ENCODE measurements around the gene EGFL7. TPM values are rescaled to one million over a fixed set of nuclear protein-coding genes. Genes with fewer than 3 reads are reported as not detected.

EGFL7 gene
- total RNA-seq, 3 donors from 2014 or later (not counting 1 experiment from before 2014, with no cell fraction given): 0.28 to 0.47 (median 0.29) TPM

- peaks cover 5% of the 10 kb centered on the region in 2 donors for H3K4me1 Mint-ChIP-seq
- H3K27me3 ChIP-seq (ENCODE audit: control insufficient read depth, insufficient read depth, low read length): peaks cover 47% of the 10 kb centered on the region
- H3K4me1 ChIP-seq (ENCODE audit: control insufficient read depth, insufficient read depth, low read length): peaks cover 34% of the 10 kb centered on the region
- DNase-seq (no peak), ATAC-seq (no peak)
- H3K9me3 Mint-ChIP-seq: no peaks in the 10 kb centered on the region
- WGBS (ENCODE audit: insufficient coverage): 11% methylated on average over 10 of the region's 11 CpGs
- peaks cover 21 to 28% of the 10 kb centered on the region in 2 donors for H3K27me3 Mint-ChIP-seq (ENCODE audit: low read depth in 2 of 2)
- H3K9me3 ChIP-seq (ENCODE audit: control insufficient read depth, insufficient read depth, low read length): no peaks in the 10 kb centered on the region
- H3K4me3 ChIP-seq (ENCODE audit: low read length): no peak overlapping the region
- H3K4me3 Mint-ChIP-seq: no peak overlapping the region
- H3K27ac Mint-ChIP-seq: no peak overlapping the region
- no peak overlapping the region for H3K27ac ChIP-seq (ENCODE audit: low read length)
- no peaks in the 10 kb centered on the region for H3K36me3 Mint-ChIP-seq
- no peak for TF ChIP-seq CTCF (IDR thresholded peaks at IDR 0.05)
- H3K36me3 ChIP-seq (ENCODE audit: control insufficient read depth, insufficient read depth, low read length): no peaks in the 10 kb centered on the region
- intact Hi-C loops (cut with micrococcal nuclease): no loop called here
Observed at GRCh38 chr9:136656183-136656738, 6.5 kb upstream of the EGFL7 start.

GRCh38 chr9:136656795-136657611 lies 5.7 kb upstream of the EGFL7 start:
- H3K9me3 Mint-ChIP-seq: no peaks in the 10 kb centered on the region
- no peak overlapping the region for H3K4me3 ChIP-seq (ENCODE audit: low read length)
- WGBS (ENCODE audit: insufficient coverage): 11% methylated on average over 37 of the region's 37 CpGs
- H3K4me3 Mint-ChIP-seq: no peak overlapping the region
- ATAC-seq: no peak
- H3K4me1 ChIP-seq (ENCODE audit: control insufficient read depth, insufficient read depth, low read length): peaks cover 34% of the 10 kb centered on the region
- DNase-seq: no peak
- no peak for TF ChIP-seq CTCF (IDR thresholded peaks at IDR 0.05)
- H3K4me1 Mint-ChIP-seq: peaks cover 5% of the 10 kb centered on the region in 2 donors
- H3K27ac Mint-ChIP-seq: no peak overlapping the region
- H3K27me3 Mint-ChIP-seq (ENCODE audit: low read depth in 2 of 2): peaks cover 21 to 28% of the 10 kb centered on the region in 2 donors
- intact Hi-C loops (cut with micrococcal nuclease): no loop called here
- no peaks in the 10 kb centered on the region for H3K9me3 ChIP-seq (ENCODE audit: control insufficient read depth, insufficient read depth, low read length)
- H3K36me3 ChIP-seq (ENCODE audit: control insufficient read depth, insufficient read depth, low read length): no peaks in the 10 kb centered on the region
- no peaks in the 10 kb centered on the region for H3K36me3 Mint-ChIP-seq
- H3K27ac ChIP-seq (ENCODE audit: low read length): no peak overlapping the region
- peaks cover 49% of the 10 kb centered on the region for H3K27me3 ChIP-seq (ENCODE audit: control insufficient read depth, insufficient read depth, low read length)

GRCh38 chr9:136657974-136658848 lies 4.5 kb upstream of the EGFL7 start:
- H3K4me1 ChIP-seq (ENCODE audit: control insufficient read depth, insufficient read depth, low read length): peaks cover 34% of the 10 kb centered on the region
- 9% methylated on average over 31 of the region's 31 CpGs for WGBS (ENCODE audit: insufficient coverage)
- no peaks in the 10 kb centered on the region for H3K9me3 ChIP-seq (ENCODE audit: control insufficient read depth, insufficient read depth, low read length)
- Mint-ChIP-seq H3K27me3 (ENCODE audit: low read depth in 2 of 2) (peaks cover 21 to 26% of the 10 kb centered on the region in 2 donors), H3K4me3 (no peak overlapping the region), H3K9me3 (no peaks in the 10 kb centered on the region), H3K4me1 (peaks cover 5% of the 10 kb centered on the region in 2 donors), H3K36me3 (no peaks in the 10 kb centered on the region), H3K27ac (no peak overlapping the region)
- intact Hi-C loops (cut with micrococcal nuclease): no loop called here
- ATAC-seq (no peak), DNase-seq (no peak)
- no peaks in the 10 kb centered on the region for H3K36me3 ChIP-seq (ENCODE audit: control insufficient read depth, insufficient read depth, low read length)
- H3K4me3 ChIP-seq (ENCODE audit: low read length): no peak overlapping the region
- TF ChIP-seq CTCF (IDR thresholded peaks at IDR 0.05): no peak
- H3K27me3 ChIP-seq (ENCODE audit: control insufficient read depth, insufficient read depth, low read length): peaks cover 55% of the 10 kb centered on the region
- no peak overlapping the region for H3K27ac ChIP-seq (ENCODE audit: low read length)
